Brain pericyte (primary cell): ENCODE data around the gene ZNF80.
"Not testable (repeated sequence)": the region's sequence is repeated elsewhere in the genome, so short reads cannot be mapped to it uniquely, and the experiment has no call there.

ENCODE experiments used
- DNase-seq: peaks from one replicate; pipeline ENCODE4 v3.0.0-alpha.2; 2012; ENCODE audit warnings: low read depth, low spot score

Gene ZNF80

DNA sequence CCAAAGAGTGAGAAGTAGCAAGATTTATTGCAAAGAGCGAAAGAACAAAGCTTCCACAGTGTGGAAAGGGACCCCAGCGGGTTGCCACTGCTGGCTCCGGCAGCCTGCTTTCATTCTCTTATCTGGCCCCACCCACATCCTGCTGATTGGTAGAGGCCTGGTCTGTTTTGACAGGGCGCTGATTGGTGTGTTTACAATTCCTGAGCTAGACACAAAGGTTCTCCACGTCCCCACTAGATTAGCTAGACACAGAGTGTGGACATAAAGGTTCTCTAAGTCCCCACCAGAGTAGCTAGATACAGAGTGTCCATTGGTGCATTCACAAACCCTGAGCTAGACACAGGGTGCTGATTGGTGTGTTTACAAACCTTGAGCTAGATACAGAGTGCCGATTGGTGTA lies at the start of gene ZNF80:
ZNF80 (minus strand) TSS at position 101 of the 400 bp plus-strand sequence. CDS start 504 bp downstream, outside the sequence.
- not testable (repeated sequence) for DNase-seq

DNA sequence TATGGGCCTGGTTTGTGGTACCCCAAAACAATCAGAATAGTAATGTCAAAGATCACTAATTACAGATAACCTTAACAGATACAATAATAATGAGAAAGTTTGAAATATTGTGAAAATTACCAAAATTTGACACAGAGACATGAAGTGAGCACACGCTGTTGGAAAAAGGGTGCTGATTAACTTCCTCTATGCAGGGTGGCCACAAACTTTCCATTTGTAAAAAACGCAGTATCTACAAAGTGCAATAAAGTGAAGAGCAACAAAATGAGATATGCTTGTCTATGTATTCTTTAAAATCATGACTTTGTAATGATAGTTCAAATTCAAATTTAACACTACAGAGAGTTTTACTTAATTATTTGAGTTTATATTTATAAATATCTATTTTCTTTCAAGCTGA lies 48.9 kb upstream of the ZNF80 start:
- DNase-seq, result no peak

DNA sequence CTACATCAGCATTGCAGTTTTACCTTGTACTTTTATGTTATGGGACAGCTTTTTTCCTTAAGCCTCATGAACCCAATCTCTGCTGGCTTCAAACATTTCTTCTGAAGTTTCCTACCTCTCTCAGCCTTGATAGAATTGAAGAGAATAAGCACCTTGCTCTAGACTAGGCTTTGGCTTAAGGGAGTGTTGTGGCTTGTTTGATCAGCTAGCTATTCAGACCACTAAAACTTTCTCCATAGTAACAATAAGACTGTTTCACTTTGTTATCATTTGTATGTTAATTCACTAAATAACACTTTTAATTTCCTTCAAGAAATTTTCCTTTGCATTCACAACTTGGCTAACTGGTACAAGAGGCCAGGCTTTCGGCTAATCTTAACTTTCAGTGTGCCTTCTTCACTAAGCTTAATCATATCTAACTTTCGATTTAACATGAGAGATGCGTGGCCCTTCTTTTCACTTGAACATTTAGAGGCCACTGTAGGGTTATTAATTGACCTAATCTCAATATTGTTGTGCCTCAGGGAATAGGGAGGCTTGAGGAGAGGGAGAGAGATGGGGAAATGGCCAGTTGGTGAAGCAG lies 48.4 kb upstream of the ZNF80 start:
- no peak for DNase-seq

DNA sequence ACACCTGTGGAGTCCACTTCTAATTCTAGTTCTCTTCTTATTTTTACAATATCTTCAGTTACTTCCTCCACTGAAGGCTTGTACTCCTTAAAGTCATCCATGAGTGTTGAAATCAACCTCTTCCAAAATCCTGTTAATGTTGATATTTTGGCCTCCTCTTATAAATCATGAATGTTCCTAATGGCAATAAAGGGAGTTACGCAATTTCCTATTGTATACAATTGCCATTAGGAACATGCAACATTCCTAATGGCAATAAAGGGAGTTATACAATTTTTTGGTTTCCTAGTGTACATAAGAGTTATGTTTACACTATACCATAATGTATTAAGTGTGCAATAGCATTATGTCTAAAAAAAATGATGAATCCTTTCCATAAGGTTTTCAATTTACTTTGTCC lies 47.3 kb upstream of the ZNF80 start:
- DNase-seq, result no peak

DNA sequence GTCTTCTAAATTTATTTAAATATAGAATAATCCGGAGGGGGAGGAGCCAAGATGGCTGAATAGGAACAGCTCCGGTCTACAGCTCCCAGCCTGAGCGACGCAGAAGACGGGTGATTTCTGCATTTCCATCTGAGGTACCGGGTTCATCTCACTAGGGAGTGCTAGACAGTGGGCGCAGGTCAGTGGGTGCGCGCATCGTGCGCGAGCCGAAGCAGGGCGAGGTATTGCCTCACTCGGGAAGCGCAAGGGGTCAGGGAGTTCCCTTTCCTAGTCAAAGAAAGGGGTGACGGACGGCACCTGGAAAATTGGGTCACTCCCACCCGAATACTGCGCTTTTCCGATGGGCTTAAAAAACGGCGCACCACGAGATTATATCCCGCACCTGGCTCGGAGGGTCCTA lies 39.5 kb upstream of the ZNF80 start:
- DNase-seq, result not testable (repeated sequence)

DNA sequence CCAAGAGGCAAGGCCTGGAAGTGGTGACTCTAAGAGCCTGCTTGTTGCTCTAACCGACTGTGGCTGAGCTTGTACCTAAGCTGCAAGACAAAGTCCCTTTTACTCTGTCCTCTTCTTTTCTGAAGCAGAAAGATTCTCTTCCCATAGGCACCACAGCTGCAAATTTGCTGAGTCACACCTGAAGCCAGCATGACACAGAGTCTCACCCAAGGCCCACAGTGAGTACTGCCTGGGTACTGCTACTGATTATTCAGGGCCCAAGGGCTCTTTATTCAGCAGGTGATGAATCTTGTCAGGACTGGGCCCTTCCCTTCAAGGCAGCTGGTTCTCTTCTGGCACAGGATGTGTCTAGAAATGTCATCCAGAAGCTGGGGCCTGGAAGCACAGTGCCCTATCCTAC lies 37.6 kb upstream of the ZNF80 start:
- DNase-seq, result no peak

DNA sequence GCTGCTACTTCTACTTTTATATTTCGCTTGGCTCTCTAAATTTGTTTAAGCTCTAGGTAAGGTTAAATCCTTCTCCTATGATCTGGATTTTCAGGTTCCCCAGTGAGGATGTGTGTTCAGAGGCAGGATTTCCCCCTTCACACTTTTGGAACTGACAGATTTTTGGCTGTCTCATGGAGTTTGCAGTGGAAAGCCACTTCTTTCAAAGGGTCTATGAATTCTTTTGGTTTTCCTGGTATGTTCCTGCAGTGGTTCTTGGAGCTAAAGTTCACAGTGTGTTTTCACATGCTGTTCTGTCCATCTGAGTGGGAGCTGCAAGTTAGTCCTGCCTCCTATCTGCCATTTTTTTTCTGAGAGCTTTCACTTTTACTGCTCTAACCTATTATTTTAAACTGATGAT lies 34.9 kb upstream of the ZNF80 start:
- no peak for DNase-seq

DNA sequence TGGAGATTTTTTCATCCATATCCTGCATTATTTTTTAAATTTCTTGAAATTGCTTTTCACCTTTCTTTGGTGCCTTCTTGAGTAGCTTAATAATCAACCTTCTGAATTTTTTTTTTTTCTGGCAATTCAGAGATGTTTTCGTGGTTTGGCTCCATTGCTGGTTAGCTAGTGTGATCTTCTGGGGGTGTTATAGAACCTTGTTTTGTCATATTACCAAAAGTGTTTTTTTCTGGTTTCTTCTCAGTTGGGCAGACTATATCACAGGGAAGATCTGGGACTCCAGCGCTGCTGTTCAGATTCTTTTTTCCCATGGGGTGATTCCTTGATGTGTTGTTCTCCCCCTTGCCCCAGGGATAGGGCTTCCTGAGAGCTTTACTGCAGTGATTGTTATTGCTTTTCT lies 32.6 kb upstream of the ZNF80 start:
- DNase-seq, result no peak

DNA sequence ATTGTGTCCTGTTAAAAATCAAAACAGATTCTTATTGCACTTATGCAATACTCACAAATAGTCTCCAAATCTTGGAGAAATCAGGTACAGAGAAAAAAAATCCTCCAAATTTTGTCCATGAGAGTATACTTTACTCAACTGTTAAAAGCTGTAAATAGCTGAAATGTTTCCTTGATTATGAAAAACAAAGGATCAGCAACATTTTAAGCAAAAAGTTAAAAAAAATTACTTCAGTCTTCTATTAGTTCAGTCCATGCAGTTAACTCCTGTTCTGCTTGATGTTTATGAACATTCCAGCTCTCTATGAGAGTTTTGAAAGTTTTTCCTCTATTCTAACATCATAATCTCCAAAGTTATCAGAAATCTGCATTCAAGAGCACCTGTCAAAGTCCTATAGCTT lies 22.8 kb upstream of the ZNF80 start:
- DNase-seq, result no peak

DNA sequence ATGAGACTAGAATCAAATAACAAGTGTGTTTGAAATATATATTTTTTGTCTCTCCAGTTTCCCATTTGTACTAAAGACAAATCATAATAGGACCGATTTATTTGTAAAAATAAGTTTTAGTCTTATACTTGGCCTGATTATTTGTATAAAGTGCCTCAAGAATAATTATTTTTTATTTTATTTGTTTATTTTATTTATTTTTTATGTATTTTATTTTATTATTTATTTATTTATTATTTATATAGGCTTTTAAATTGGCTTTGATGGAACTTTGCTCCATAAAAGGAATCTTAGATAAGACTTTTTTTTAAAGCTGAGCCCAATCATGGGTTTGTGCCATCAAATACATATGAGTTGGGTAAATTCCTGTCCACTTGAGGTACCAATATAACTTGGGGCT lies 22.2 kb upstream of the ZNF80 start:
- DNase-seq, result no peak

DNA sequence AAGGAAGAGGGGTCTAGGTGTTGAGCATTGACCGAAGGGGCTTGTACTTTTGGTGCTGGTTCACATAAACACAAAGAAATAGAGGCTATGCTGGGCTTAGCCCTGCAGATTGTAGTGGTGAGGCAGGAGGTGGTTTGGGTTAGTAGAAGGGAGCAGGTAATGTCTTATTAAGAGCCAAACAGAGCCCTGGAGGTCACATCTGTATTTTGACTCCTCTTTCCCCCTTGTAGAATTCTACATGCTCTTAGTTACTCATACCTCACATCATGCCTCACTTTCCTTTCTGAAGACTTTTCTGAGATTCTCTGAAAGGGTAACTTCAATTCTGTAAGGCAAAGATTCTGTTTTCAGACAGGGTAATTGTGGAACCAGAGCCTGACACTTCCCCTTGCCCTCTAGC lies 16.1 kb upstream of the ZNF80 start:
- no peak for DNase-seq

DNA sequence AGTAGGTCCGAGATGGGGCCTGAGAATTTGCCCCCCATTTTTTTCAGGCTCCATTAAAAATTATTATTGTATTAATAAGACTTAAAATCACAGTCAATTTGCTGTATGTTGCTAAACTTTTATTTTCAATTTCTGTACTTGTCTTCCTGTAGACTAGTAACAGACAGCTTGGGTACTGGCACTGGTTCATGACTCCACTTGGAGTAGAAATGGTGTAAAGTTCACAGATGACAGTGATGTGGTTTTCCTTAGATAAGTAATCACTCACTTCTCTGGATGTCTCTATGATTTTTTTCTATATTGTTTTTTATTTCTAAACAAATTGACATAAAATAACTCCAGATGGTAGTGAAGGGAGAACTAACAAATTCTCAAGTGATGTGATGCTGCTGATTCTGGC lies 15.6 kb upstream of the ZNF80 start:
- DNase-seq, result no peak

DNA sequence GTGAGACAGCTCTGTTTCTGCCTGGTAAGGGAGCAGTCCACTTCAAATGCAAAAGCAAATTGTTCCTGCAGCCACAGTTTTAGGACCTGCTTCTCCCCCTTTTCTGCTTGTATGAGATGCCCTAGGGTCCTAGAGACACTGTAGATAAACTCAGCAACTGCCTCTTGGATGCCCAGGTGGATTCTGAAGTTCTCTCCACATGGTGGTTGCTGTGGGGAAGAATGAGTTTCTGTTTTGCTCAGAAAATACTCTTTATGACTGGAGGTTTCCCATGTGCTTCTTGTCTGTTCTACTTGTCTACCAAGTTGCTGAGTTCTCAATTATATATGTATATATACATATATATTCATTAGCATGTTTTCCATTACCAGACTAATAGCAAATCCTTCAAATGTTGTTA lies 5.6 kb upstream of the ZNF80 start:
- DNase-seq, result no peak

DNA sequence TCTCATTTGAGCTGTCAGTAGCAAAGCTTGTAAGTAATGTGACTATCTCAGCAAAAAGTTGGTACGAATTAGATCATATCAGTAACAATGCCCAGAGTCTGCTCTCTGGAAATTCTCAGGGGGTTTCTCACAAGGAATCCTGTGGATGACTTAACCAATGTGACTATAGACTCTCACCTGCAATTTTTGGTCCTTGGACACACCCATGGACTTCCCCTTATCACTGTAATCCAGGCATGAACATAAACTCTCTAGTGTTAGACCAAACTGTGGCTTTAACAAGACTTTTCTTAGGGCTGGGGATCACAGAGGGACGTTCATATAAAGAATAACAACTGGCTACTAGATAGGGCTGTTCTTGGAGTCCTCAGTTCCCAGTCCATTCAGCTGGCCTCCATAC lies 3.9 kb upstream of the ZNF80 start:
- DNase-seq, result no peak

DNA sequence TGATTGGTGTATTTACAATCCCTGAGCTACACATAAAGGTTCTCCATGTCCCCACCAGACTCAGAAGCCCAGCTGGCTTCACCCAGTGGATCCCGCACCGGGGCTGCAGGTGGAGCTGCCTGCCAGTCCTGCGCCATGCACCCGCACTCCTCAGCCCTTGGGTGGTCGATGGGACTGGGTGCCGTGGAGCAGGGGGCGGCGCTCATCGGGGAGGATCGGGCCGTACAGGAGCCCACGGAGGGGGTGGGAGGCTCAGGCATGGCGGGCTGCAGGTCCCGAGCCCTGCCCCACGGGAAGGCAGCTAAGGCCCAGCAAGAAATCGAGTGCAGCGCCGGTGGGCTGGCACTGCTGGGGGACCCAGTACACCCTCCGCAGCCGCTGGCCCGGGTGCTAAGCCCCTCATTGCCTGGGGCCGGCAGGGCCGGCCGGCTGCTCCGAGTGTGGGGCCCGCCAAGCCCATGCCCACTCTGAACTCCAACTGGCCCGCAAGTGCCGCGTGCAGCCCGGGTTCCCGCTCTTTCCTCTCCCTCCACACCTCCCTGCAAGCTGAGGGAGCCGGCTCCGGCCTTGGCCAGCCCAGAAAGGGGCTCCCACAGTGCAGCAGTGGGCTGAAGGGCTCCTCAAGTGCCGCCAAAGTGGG lies 888 bp upstream of the ZNF80 start:
- not testable (repeated sequence) for DNase-seq

DNA sequence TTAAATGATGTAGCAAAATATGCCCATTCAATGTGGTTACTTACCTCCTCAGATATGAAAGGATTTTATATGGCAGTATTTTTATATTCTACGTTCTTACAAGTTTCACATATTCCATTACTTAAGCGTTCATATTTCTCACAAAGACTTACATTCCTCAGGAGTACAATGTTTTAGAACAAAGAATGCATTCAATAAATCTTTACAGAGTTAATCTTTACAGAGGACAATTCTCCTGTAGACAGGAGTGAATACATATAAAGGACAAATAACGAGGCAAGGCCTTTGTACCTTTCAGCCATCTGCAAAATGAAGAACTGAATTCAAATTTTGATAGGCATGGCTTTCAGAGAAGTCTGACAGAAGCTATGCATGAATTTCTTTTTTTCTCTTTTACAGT lies 1.9 kb downstream of the ZNF80 start:
- DNase-seq, result no peak

DNA sequence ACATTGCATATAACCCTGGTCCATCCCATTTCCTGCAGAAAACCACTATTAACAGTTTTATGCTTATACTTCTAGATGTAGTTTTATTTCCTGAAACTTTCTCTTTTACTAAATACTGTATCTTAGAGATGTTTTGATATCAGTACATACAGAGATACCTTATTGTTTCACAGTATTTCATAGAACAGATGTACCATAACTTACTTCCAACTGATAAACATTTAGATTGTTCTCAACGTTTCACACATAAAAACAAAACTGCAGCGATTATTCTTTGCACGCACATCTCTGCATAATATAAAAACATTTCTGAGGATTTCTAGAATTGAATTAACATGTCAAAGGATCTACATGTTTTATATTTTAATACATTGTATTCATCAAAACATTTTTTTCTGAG lies 2.6 kb downstream of the ZNF80 start:
- DNase-seq, result no peak

DNA sequence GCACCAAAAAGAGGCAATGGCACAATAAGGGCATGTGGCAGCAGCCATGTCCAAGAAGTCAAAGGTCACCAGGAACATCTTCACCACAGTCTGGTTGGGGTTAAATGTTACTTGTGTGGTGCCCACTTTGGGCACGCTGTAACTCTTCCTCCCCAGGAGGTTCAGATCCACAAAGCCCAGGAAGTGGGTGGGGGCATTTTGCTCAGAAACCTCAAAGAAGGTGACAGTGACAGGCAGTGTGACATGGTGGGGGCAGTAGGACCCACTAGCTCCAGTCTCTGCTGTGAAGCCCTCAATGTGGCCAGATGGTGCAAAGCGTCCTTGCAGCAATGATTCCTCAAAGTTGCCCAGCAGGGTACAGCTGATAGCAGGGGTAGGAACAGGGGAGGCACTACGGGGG lies 5.8 kb downstream of the ZNF80 start:
- DNase-seq, result no peak

DNA sequence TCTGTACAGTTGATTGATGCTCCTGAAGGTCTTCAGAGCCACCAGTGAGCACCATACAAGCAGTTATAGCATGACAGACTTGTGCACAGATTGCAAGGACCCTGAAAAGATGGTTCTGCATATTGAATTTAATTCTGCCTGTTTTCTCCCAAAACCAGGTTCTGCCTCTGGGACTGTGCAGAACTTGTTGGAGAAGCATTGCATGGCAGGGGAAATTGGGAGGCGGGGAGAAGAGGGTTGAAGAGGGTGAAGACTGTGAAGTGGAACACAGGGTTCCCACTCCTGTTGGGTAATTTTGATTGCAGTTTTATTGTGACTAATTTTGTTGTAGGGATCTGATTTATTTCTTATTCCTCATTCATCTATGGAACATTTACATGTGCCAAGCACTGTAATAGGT lies 10.3 kb downstream of the ZNF80 start:
- no peak for DNase-seq

DNA sequence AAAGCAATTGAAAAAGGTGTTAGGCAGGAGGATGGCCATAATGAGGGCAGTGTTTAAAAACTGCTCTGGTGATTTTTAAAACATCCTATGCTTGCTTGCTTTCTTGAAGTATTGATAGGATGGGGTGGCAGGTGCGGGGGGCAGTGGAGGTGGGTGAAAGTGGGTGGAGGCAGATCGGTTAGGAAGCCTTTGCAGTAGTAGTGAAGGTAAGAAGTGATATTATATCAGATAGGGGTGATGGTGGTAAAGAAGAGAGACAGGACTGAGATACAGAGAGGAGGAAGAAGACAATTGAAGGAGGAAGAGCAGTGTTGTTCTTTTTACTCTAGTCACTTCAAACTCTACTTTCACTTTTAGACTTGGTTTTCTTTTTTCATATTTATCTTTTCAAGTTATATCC lies 11.1 kb downstream of the ZNF80 start:
- DNase-seq, result no peak

DNA sequence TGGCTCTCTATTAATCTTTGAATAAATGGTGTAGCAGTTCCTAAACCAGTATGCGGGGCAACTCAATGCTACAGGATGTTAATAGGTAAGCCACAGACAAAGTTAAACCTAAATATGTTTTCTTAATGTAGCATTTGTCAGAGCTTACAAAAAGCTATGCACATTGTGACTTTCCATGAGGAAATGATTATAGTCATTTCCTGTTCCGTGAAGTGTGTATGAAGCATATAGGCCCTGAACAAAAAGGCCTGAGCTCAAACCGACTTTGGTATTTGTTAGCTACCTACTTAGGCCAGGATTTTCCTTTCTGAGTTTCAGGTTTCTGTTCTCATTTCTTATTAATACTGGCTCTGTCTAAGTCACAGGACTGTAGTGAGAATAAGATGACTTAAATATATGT lies 14.2 kb downstream of the ZNF80 start:
- DNase-seq, result no peak

DNA sequence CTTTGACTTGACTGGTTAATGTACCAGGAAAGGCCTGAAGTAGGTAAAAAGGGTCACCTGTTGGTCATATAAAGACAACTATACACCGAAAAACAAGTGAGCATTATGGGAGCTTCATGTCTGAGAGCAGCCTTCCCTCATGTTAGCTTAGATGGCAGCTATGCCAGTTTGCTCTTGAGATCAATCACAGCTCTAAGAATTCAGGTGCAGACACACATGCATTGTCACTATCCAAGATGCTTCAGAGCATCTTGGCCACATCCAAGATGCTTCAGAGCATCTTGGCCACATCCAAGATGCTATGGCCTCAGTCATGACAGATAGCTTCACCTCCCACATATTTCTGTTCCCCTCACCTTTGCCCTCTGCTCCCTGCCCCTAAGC lies 15.5 kb downstream of the ZNF80 start:
- DNase-seq, result no peak

DNA sequence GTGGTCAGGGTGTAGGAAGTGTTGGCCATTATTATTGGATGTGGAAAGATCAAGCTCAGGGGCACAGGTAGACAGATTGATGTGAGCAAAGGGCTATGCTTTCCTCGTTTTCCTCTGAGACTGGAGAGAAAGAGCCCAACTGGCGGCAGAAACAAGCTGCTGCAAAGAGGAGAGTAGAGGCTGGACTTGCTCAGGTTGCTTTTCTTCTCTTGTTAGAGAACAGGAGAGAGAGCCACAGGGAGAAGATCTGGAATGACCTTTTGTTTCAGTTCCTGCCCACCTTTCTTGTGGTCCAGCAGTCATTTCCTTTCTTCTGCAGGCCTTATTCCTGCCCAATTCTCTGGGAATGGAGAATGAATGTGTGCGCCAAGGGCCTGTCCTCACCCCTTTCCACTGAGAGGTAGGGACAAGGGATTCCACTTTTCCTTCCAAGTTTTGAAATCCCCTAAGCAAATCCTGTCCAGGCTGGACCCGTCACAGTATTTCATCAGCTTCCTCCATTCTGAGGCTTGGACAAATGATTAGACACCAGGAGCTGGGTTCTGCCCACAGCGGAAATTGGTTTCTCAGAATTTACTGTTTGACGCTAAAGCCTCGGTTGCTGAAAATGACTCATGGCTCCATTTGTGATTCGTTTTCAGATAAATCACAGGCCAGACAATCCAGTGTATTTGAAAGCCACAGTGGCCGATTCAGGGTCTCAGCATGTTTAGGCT lies 16.1 kb downstream of the ZNF80 start:
- no peak for DNase-seq
